HEK293 (cell line): ENCODE results near the gene PIGO.
A peak's percentile ranks its signal among the peaks of the same experiment; 100 is the strongest.

Source experiments
- AEBP2 ChIP-seq: fragments of 450-650 bp; formaldehyde crosslinking; IDR thresholded peaks from 2 replicates; pipeline ENCODE4 v1.5.1; 2016; ENCODE audit warnings: missing biosample characterization, missing genetic modification characterization, borderline replicate concordance
- EGR2 ChIP-seq: fragments of 450-650 bp; formaldehyde crosslinking; IDR thresholded peaks from 2 replicates; pipeline ENCODE4 v1.5.1; 2016; ENCODE audit warnings: low read depth, missing biosample characterization, missing genetic modification characterization
- HIC1 ChIP-seq: fragments of 450-650 bp; formaldehyde crosslinking; IDR thresholded peaks from 2 replicates; pipeline ENCODE4 v1.5.1; 2016; ENCODE audit warnings: missing biosample characterization, missing genetic modification characterization
- KLF16 ChIP-seq: fragments of 450-650 bp; formaldehyde crosslinking; IDR thresholded peaks from 2 replicates; pipeline ENCODE4 v1.5.1; 2017; ENCODE audit warnings: missing biosample characterization, missing genetic modification characterization
- PATZ1 ChIP-seq: fragments of 450-650 bp; formaldehyde crosslinking; IDR thresholded peaks from 2 replicates; pipeline ENCODE4 v1.5.1; 2016; ENCODE audit warnings: missing biosample characterization, missing genetic modification characterization
- SP2 ChIP-seq: fragments of 450-650 bp; formaldehyde crosslinking; IDR thresholded peaks from 2 replicates; pipeline ENCODE4 v1.5.1; 2016; ENCODE audit warnings: missing biosample characterization, missing genetic modification characterization
- SP3 ChIP-seq: fragments of 450-650 bp; formaldehyde crosslinking; IDR thresholded peaks from 2 replicates; pipeline ENCODE4 v1.5.1; 2016; ENCODE audit warnings: missing biosample characterization, missing genetic modification characterization
- ZBTB20 ChIP-seq: fragments of 450-650 bp; formaldehyde crosslinking; IDR thresholded peaks from 2 replicates; pipeline ENCODE4 v1.5.1; 2016; ENCODE audit warnings: missing biosample characterization, missing genetic modification characterization
- ZBTB21 ChIP-seq: fragments of 450-650 bp; formaldehyde crosslinking; IDR thresholded peaks from 2 replicates; pipeline ENCODE4 v1.5.1; 2017; ENCODE audit warnings: missing biosample characterization, missing genetic modification characterization
- ZNF121 ChIP-seq: fragments of 450-650 bp; formaldehyde crosslinking; IDR thresholded peaks from 2 replicates; pipeline ENCODE4 v1.5.1; 2016; ENCODE audit warnings: missing biosample characterization, missing genetic modification characterization
- ZNF132 ChIP-seq: fragments of 450-650 bp; formaldehyde crosslinking; IDR thresholded peaks from 2 replicates; pipeline ENCODE4 v1.5.1; 2017; ENCODE audit warnings: missing biosample characterization, missing genetic modification characterization, borderline replicate concordance
- ZNF133 ChIP-seq: fragments of 450-650 bp; formaldehyde crosslinking; IDR thresholded peaks from 2 replicates; pipeline ENCODE4 v1.5.1; 2016; ENCODE audit warnings: missing biosample characterization, missing genetic modification characterization
- ZNF16 ChIP-seq: fragments of 450-650 bp; formaldehyde crosslinking; IDR thresholded peaks from 2 replicates; pipeline ENCODE4 v1.5.1; 2016; ENCODE audit warnings: low read depth, missing biosample characterization, missing genetic modification characterization
- ZNF211 ChIP-seq: fragments of 450-650 bp; formaldehyde crosslinking; IDR thresholded peaks from 2 replicates; pipeline ENCODE4 v1.5.1; 2016; ENCODE audit warnings: low read depth, missing biosample characterization, missing genetic modification characterization
- ZNF248 ChIP-seq: fragments of 450-650 bp; formaldehyde crosslinking; IDR thresholded peaks from 2 replicates; pipeline ENCODE4 v1.5.1; 2017; ENCODE audit warnings: missing biosample characterization, missing genetic modification characterization
- ZNF274 ChIP-seq, 2 experiments: fragments of 200-500 bp in 1 of 2; fragments of 450-650 bp in 1 of 2; sonication (Bioruptor generic) in 1 of 2; formaldehyde crosslinking in 1 of 2; IDR thresholded peaks; 2 replicates each; pipeline versions ENCODE4 v1.5.1 to v1.6.1; 2014 to 2016; ENCODE audit warnings: borderline replicate concordance in 1 of 2, inconsistent platforms in 1 of 2, low read length in 1 of 2, missing biosample characterization in 1 of 2, missing genetic modification characterization in 1 of 2
- ZNF280C ChIP-seq: fragments of 450-650 bp; formaldehyde crosslinking; IDR thresholded peaks from 2 replicates; pipeline ENCODE4 v1.5.1; 2016; ENCODE audit warnings: missing biosample characterization, missing genetic modification characterization
- ZNF513 ChIP-seq: fragments of 450-650 bp; IDR thresholded peaks from 2 replicates; pipeline ENCODE4 v1.5.1; 2018; ENCODE audit warnings: missing biosample characterization, missing genetic modification characterization
- ZNF558 ChIP-seq: fragments of 450-650 bp; formaldehyde crosslinking; IDR thresholded peaks from 2 replicates; pipeline ENCODE4 v1.5.1; 2016; ENCODE audit warnings: missing biosample characterization, missing genetic modification characterization
- ZNF560 ChIP-seq: fragments of 450-650 bp; formaldehyde crosslinking; IDR thresholded peaks from 2 replicates; pipeline ENCODE4 v1.5.1; 2017; ENCODE audit warnings: missing biosample characterization, missing genetic modification characterization, borderline replicate concordance
- ZNF585B ChIP-seq: fragments of 450-650 bp; formaldehyde crosslinking; IDR thresholded peaks from 2 replicates; pipeline ENCODE4 v1.5.1; 2016; ENCODE audit warnings: missing biosample characterization, missing genetic modification characterization
- ZNF596 ChIP-seq: fragments of 450-650 bp; IDR thresholded peaks from 2 replicates; pipeline ENCODE4 v1.5.0; 2018; ENCODE audit warnings: missing biosample characterization, mild to moderate bottlenecking, missing genetic modification characterization, moderate library complexity
- ZNF645 ChIP-seq: fragments of 450-650 bp; formaldehyde crosslinking; IDR thresholded peaks from 2 replicates; pipeline ENCODE4; 2016; ENCODE audit warnings: missing biosample characterization, missing genetic modification characterization
- ZNF658 ChIP-seq: fragments of 450-650 bp; formaldehyde crosslinking; IDR thresholded peaks from 2 replicates; pipeline ENCODE4; 2016; ENCODE audit warnings: missing biosample characterization, missing genetic modification characterization
- ZNF701 ChIP-seq: fragments of 450-650 bp; formaldehyde crosslinking; IDR thresholded peaks from 2 replicates; pipeline ENCODE4 v1.5.1; 2016; ENCODE audit warnings: missing biosample characterization, missing genetic modification characterization
- ZNF792 ChIP-seq: fragments of 450-650 bp; formaldehyde crosslinking; IDR thresholded peaks from 2 replicates; pipeline ENCODE4 v1.5.1; 2016; ENCODE audit warnings: missing biosample characterization, missing genetic modification characterization
- ZSCAN4 ChIP-seq: fragments of 450-650 bp; formaldehyde crosslinking; IDR thresholded peaks from 2 replicates; pipeline ENCODE4 v1.5.1; 2017; ENCODE audit warnings: missing biosample characterization, missing genetic modification characterization

PIGO gene

GRCh38 chr9:35115680-35116538, 19.5 kb upstream of the PIGO start, which contains the start of gene ATOSB (continued):
- TF ChIP-seq ZNF513 (tag by site-specific recombination) (no peak), ZNF274 (IDR thresholded peaks at IDR 0.05; ENCODE audit: low read length) (no peak), ZNF274 (tag by site-specific recombination; IDR thresholded peaks at IDR 0.05; ENCODE audit: borderline replicate concordance) (no peak), AEBP2 (no peak), ZNF645 (tag by site-specific recombination) (no peak), ZNF16 (no peak), ZNF585B (no peak), ZNF132 (tag by site-specific recombination) (no peak), ZNF558 (no peak), ZNF596 (no peak), HIC1 (no peak), SP2 (peak; percentile 91), ZNF211 (tag by site-specific recombination) (no peak), ZNF701 (tag by site-specific recombination) (no peak), ZNF560 (tag by site-specific recombination) (no peak), ZNF280C (tag by site-specific recombination) (no peak), KLF16 (0 out of 2 replicates have a peak, but pooled peaks have one; percentile 45), ZBTB21 (tag by site-specific recombination) (no peak), SP3 (tag by site-specific recombination) (peak; percentile 99), ZNF133 (no peak), ZNF792 (tag by site-specific recombination) (no peak), ZSCAN4 (tag by site-specific recombination) (no peak), ZNF658 (no peak), PATZ1 (0 out of 2 replicates have a peak, but pooled peaks have one; percentile 61), ZNF248 (no peak), ZNF121 (no peak), ZBTB20 (tag by site-specific recombination) (peak; percentile 45; the same call in 1 of the 2 replicates), EGR2 (peak; percentile 76)
